Subcutaneous adipose tissue (tissue), 4 donors: ENCODE results near the gene SYT9. TPM values are rescaled to one million over a fixed set of nuclear protein-coding genes. Genes with fewer than 3 reads are reported as not detected.

Experiments used
- total RNA-seq, 4 donors: library from RNA; depleted of rRNA; stranded (reverse); fragments of >200 nt; gene quantifications; one replicate each; pipeline ENCODE4 v1.1.0, GENCODE V29; 2016
- TF ChIP-seq, protein P1 (sequence below): fragments of 450-650 bp; IDR thresholded peaks from one replicate; pipeline ENCODE4 v1.5.1; 2016; ENCODE audit warnings: low read depth, mild to moderate bottlenecking, control low read depth, antibody characterized with exemption, moderate library complexity

SYT9 gene
- total RNA-seq, 4 donors from 2014 or later: not detected

DNA sequence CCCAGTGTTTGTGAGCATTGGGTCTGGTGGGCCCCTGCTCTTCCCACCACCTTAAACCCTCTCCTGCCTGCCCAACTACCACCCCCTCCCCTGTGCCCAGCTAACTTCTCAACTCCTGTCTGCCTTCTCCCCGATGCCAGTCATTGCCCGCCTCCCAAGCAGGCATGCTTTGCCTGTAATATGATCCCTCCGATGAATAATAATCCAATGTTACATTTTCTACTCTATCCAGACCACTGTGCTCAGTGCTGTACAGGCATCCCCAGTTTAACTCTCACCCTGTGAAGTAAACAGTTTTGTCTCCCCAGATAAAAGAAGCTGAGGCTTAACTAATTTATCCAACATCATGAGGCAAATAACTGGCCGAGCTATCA is 198.1 kb downstream of the SYT9 start:
- TF ChIP-seq, protein P1, sequence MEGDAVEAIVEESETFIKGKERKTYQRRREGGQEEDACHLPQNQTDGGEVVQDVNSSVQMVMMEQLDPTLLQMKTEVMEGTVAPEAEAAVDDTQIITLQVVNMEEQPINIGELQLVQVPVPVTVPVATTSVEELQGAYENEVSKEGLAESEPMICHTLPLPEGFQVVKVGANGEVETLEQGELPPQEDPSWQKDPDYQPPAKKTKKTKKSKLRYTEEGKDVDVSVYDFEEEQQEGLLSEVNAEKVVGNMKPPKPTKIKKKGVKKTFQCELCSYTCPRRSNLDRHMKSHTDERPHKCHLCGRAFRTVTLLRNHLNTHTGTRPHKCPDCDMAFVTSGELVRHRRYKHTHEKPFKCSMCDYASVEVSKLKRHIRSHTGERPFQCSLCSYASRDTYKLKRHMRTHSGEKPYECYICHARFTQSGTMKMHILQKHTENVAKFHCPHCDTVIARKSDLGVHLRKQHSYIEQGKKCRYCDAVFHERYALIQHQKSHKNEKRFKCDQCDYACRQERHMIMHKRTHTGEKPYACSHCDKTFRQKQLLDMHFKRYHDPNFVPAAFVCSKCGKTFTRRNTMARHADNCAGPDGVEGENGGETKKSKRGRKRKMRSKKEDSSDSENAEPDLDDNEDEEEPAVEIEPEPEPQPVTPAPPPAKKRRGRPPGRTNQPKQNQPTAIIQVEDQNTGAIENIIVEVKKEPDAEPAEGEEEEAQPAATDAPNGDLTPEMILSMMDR: no peak

DNA sequence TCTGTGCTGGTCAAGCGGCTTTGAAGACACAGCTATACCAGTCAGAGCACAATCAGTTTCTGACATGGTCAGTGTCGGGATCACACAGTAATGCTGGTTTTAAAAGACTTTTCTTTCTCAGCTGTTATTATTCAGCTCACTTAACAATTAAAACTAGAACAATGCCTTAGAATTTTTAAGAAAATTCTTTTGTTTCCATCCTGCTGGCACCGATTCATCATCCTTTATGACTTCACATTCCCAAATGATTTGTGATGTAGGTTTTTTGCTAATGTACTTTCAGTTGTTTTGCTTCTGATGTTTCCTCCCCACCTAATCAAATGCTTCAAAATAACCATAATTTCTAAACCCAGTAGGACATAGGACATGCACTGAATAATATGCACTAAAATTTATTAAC is 199.1 kb downstream of the SYT9 start:
- TF ChIP-seq, protein P1: no peak

DNA sequence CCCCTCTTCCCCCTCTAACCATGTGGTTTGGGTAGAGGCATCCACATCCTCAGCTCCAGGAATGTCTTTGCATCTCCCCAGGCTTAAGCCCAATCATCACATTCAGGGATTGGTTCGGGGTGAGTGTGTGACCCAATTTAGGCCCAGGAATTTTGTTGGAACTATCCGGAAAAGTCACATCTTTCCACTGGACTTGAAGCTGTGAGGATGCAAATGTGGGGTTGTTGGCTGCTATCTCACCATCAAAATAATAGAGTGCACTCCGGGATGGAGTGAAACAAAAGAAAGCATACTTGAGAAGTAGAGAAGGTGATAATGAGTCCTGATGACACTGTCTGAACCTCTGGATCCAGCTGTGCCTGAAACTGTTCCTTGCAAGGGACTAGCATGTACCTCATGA is 199.8 kb downstream of the SYT9 start:
- TF ChIP-seq, protein P1: no peak

DNA sequence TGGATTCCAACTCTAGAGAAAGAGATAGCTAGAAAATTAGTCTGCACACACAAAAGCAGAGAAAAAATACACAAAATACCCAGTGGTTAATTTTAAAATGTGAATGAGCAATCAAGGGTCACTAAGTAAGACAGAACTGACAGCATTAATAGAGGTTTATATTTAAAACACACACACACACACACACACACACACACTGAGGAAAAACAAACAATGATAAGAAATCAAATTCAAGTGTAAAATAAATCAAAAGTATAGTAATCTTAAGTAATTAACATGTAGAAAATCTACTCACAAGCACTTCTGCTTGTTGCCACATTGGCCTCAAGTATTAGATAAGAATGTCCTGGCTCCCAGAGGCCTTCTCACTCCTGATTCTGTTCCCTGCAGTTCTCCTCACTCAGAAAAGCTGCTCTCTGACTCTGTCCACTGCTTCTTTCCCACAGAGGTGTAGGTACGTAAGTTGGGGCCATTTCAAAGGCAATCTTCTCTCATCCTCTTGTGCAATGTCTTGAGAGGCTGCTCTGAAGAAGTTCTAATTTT is 200.3 kb downstream of the SYT9 start:
- TF ChIP-seq, protein P1: no peak

DNA sequence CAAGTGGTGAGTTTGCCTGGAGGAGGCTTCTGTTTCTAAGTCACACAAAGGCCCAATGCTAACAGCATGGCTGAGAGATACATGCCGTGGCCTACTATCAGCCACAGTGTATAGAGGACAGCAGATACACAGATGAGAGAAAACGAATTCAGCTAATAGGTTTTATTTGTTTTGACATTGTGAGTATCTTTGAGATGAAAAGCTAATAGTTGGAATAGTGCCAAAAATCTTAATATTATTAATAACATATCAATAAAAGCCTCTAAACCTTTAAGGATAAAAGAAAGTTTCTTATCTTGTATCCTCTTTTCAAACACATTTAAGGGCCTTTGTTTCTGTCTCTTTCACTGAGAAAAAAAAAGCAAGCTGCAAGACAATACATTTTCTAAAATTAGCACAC is 203.2 kb downstream of the SYT9 start:
- TF ChIP-seq, protein P1: no peak

DNA sequence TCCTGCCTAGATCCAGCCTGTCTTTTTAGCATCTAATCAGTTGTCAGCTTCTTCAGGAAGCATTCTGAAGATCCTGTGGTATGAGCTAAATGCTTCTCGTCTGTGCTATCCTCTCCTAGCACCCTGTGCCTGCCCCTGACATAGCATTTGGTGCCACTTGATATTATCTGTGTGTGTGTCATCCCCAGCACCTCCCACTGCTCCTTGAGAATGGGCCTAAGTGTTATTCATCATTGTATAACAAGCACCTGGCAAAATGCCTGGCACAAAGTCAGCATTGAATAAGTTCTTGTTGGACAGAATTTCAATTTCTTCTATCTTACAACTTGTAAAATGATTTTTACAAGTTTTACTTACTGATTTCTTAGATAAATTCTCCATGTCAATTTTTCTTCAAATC is 205.5 kb downstream of the SYT9 start:
- TF ChIP-seq, protein P1: no peak

DNA sequence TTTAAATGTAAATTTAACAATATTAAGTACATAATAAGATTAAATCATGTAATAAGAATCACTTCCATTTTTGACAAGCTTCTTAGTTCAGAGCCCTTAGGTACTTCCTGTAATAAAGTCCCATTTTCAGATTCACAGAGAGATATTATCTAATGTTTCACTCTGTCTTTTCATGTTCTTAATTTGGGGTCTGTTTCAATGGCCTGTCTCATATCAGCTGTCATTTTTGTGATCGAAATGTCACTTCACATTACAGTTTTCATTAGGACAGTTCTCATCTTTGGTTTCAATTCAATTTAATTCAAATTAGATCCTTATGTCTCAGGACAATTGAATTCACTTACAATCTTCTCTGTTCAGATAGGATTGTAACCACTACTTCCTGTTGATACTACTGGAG is 211.0 kb downstream of the SYT9 start:
- TF ChIP-seq, protein P1: no peak
